Right ventricle myocardium superior (tissue), 1 donor: ENCODE measurements around the gene KCNE4. TPM values are rescaled to one million over a fixed set of nuclear protein-coding genes. Genes with fewer than 3 reads are reported as not detected.
A peak's percentile ranks its signal among the peaks of the same experiment; 100 is the strongest.

Experiments used
- ATAC-seq: fragments of 200-7000 bp; cut with Tn5 transposase; one replicate; pipeline ENCODE4 v1.9.1; 2020; ENCODE audit warnings: mild to moderate bottlenecking; ENCODE audit not compliant: poor library complexity
- DNase-seq: peaks from one replicate; pipeline ENCODE4 v3.0.0-alpha.2; 2020
- intact Hi-C: fragments of 100-400 bp; cut with DNase I; formaldehyde crosslinking; loops from one replicate; pipeline ENCODE4 v1.11.2; 2022
- total RNA-seq: library from RNA; stranded (reverse); fragmentation: NEBNext Ultra II Directional; extraction: Animal tissue kit (Norgen Biotek cat#: 25700); gene quantifications from one replicate; pipeline ENCODE4 v1.2.1, GENCODE V29; 2021
- donor health status: DM: no; HTN: yes; CAD: no; lungs with severe emphysema.

The KCNE4 gene
- total RNA-seq, 1 donor from 2014 or later: 3.2 TPM

GRCh38 chr2:223099561-223099960 lies 47.6 kb downstream of the KCNE4 start:
- intact Hi-C loops: loop anchor here (10.0 kb wide), 1 partner anchor 115 kb away; no protein-coding TSS in a partner anchor
- DNase-seq: no peak
- peak; percentile 10 for ATAC-seq

GRCh38 chr2:223100061-223100511 lies 48.1 kb downstream of the KCNE4 start:
- DNase-seq (peak; percentile 79), ATAC-seq (peak; percentile 71)
- intact Hi-C loops: no loop called here

- intact Hi-C loops: no loop called here
- ATAC-seq (peak; percentile 66), DNase-seq (no peak)
Observed at GRCh38 chr2:223101340-223102039, 49.5 kb downstream of the KCNE4 start.

- ATAC-seq (peak; percentile 47), DNase-seq (no peak)
- intact Hi-C loops: no loop called here
Observed at GRCh38 chr2:223102040-223102400, 50.0 kb downstream of the KCNE4 start.

GRCh38 chr2:223102450-223102849 lies 50.5 kb downstream of the KCNE4 start:
- ATAC-seq (no peak), DNase-seq (no peak)
- intact Hi-C loops: no loop called here

GRCh38 chr2:223104336-223105132 lies 52.5 kb downstream of the KCNE4 start:
- ATAC-seq (no peak), DNase-seq (no peak)
- intact Hi-C loops: no loop called here

Other genes with a start within 250 kb of the KCNE4 start
- gene ACSL3, start 191.2 kb upstream of the KCNE4 start, total RNA-seq: 50.8 TPM